ENCODE data around the gene ARSK. TPM values are rescaled to one million over a fixed set of nuclear protein-coding genes. Genes with fewer than 3 reads are reported as not detected.

ARSK gene
- total and polyA plus RNA-seq, 10 of the 15 experiments (the other 5 are each of a cell fraction or from before 2014, with no cell fraction given), result 1.6 to 9.5 (median 5.8) TPM

- H3K4me2 ChIP-seq (ENCODE audit: control insufficient read depth, insufficient read depth), result no peak overlapping the region
- H4K20me1 ChIP-seq (ENCODE audit: control insufficient read depth, insufficient read depth), result no peaks in the 10 kb centered on the region
- FAIRE-seq (no peak), ATAC-seq (no peak), DNase-seq (ENCODE audit: low read depth, low spot score) (no peak)
- H3K27ac ChIP-seq (ENCODE audit: control insufficient read depth, insufficient read depth), result no peak overlapping the region
- no TSS peak for BruUV-seq (replicated peaks)
- no peaks in the 10 kb centered on the region for H3K27me3 ChIP-seq (replicated peaks in 1 of 2; ENCODE audit: control insufficient read depth in 2 of 2, insufficient read depth in 2 of 2, low read length in 1 of 2)
- WGBS (ENCODE audit: insufficient coverage, insufficient replicate concordance, low lambda C conversion rate, missing lambda C conversion rate), result 94% methylated on average over 2 of the region's 2 CpGs
- ChIA-PET RAD21 (ENCODE audit: unreplicated experiment) (interaction anchor here (1.7 kb wide), 1 partner anchor 19 kb away, joined by 4 read pairs; no protein-coding TSS in a partner anchor), POLR2A (no interaction called here), SMC1A (ENCODE audit: uncharacterized antibody, unreplicated experiment) (interaction anchor here (1.2 to 1.9 kb wide), 2 partner anchors 11 kb away, joined by 3 to 4 read pairs; no protein-coding TSS in a partner anchor), CTCF (no interaction called here)
- H3K9me3 ChIP-seq (replicated peaks; ENCODE audit: control insufficient read depth, insufficient read depth, low read length), result no peaks in the 10 kb centered on the region
- H3K4me3 ChIP-seq, result no peak overlapping the region
- intact Hi-C loops (cut with micrococcal nuclease; ENCODE audit: unreplicated experiment), result no loop called here
- no peak for TF ChIP-seq ATF7 (IDR thresholded peaks at IDR 0.05; ENCODE audit: low read depth)
- TF ChIP-seq CBFB (IDR thresholded peaks at IDR 0.05; ENCODE audit: low read depth), result no peak
- TF ChIP-seq PAX8 (IDR thresholded peaks at IDR 0.05), result no peak
- no peak for TF ChIP-seq NR2F1 (conservative IDR thresholded peaks at IDR 0.05)
- TF ChIP-seq SMC3 (IDR thresholded peaks at IDR 0.05; ENCODE audit: borderline replicate concordance, low read length), result no peak
- no peak overlapping the region for H2AFZ ChIP-seq (ENCODE audit: control insufficient read depth, low read depth, low read length)
- H3K36me3 ChIP-seq (ENCODE audit: control insufficient read depth in 2 of 2, insufficient read depth in 2 of 2, low read length in 1 of 2), result peaks cover 3 to 17% of the 10 kb centered on the region in 2 experiments; a peak in 2 of 4 replicates
- H3K79me2 ChIP-seq (ENCODE audit: control insufficient read depth, insufficient read depth, low read length), result no peaks in the 10 kb centered on the region
- H3K4me1 ChIP-seq (ENCODE audit: control insufficient read depth, insufficient read depth, low read length), result no peaks in the 10 kb centered on the region
- in situ Hi-C loops (cut with MboI), result no loop called here
- H3K9ac ChIP-seq (ENCODE audit: control insufficient read depth, insufficient read depth, low read length), result no peak overlapping the region
Observed at GRCh38 chr5:95524423-95524822, 30.5 kb upstream of the ARSK start.

- RAD21 ChIA-PET (ENCODE audit: unreplicated experiment), result no interaction called here
- H3K9ac ChIP-seq (ENCODE audit: control insufficient read depth, insufficient read depth, low read length), result no peak overlapping the region
- peaks cover 3 to 15% of the 10 kb centered on the region in 2 experiments; a peak in 2 of 4 replicates for H3K36me3 ChIP-seq (ENCODE audit: control insufficient read depth in 2 of 2, insufficient read depth in 2 of 2, low read length in 1 of 2)
- H4K20me1 ChIP-seq (ENCODE audit: control insufficient read depth, insufficient read depth), result no peaks in the 10 kb centered on the region
- FAIRE-seq, result no peak
- H3K9me3 ChIP-seq (replicated peaks; ENCODE audit: control insufficient read depth, insufficient read depth, low read length), result no peaks in the 10 kb centered on the region
- no peak for ATAC-seq
- POLR2A ChIA-PET, result no interaction called here
- in situ Hi-C loops (cut with MboI) (no loop called here), intact Hi-C loops (cut with micrococcal nuclease; ENCODE audit: unreplicated experiment) (no loop called here)
- H3K4me2 ChIP-seq (ENCODE audit: control insufficient read depth, insufficient read depth), result no peak overlapping the region
- H3K4me1 ChIP-seq (ENCODE audit: control insufficient read depth, insufficient read depth, low read length), result peaks cover 4% of the 10 kb centered on the region; the same call in 1 of the 2 replicates
- H2AFZ ChIP-seq (ENCODE audit: control insufficient read depth, low read depth, low read length), result no peak overlapping the region
- H3K27ac ChIP-seq (ENCODE audit: control insufficient read depth, insufficient read depth), result no peak overlapping the region
- H3K27me3 ChIP-seq (replicated peaks in 1 of 2; ENCODE audit: control insufficient read depth in 2 of 2, insufficient read depth in 2 of 2, low read length in 1 of 2), result no peaks in the 10 kb centered on the region
- CTCF ChIA-PET, result no interaction called here
- no peak overlapping the region for H3K4me3 ChIP-seq
- no TSS peak for BruUV-seq (replicated peaks)
- DNase-seq (ENCODE audit: low read depth, low spot score), result no peak
- SMC1A ChIA-PET (ENCODE audit: uncharacterized antibody, unreplicated experiment), result no interaction called here
- H3K79me2 ChIP-seq (ENCODE audit: control insufficient read depth, insufficient read depth, low read length), result no peaks in the 10 kb centered on the region
- WGBS (ENCODE audit: insufficient coverage, insufficient replicate concordance, low lambda C conversion rate, missing lambda C conversion rate), result 96% methylated on average over 2 of the region's 2 CpGs
- TF ChIP-seq, protein P1, sequence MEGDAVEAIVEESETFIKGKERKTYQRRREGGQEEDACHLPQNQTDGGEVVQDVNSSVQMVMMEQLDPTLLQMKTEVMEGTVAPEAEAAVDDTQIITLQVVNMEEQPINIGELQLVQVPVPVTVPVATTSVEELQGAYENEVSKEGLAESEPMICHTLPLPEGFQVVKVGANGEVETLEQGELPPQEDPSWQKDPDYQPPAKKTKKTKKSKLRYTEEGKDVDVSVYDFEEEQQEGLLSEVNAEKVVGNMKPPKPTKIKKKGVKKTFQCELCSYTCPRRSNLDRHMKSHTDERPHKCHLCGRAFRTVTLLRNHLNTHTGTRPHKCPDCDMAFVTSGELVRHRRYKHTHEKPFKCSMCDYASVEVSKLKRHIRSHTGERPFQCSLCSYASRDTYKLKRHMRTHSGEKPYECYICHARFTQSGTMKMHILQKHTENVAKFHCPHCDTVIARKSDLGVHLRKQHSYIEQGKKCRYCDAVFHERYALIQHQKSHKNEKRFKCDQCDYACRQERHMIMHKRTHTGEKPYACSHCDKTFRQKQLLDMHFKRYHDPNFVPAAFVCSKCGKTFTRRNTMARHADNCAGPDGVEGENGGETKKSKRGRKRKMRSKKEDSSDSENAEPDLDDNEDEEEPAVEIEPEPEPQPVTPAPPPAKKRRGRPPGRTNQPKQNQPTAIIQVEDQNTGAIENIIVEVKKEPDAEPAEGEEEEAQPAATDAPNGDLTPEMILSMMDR (IDR thresholded peaks at IDR 0.05 in 2 of 3, conservative IDR thresholded peaks at IDR 0.05 in 1 of 3; ENCODE audit: control insufficient read depth in 2 of 3, extremely low read depth in 1 of 3, insufficient read depth in 1 of 3, low read depth in 3 of 3, low read length in 3 of 3), result no peak
- no peak for TF ChIP-seq NRF1 (conservative IDR thresholded peaks at IDR 0.05; ENCODE audit: low read depth, low read length)
- no peak for TF ChIP-seq CHD1 (IDR thresholded peaks at IDR 0.05; ENCODE audit: low read depth, low read length)
- no peak for TF ChIP-seq TCF7 (IDR thresholded peaks at IDR 0.05; ENCODE audit: borderline replicate concordance)
- no peak for TF ChIP-seq USF1 (IDR thresholded peaks at IDR 0.05; ENCODE audit: borderline replicate concordance, extremely low read length, insufficient read depth, low read depth, low read length)
- TF ChIP-seq PKNOX1 (IDR thresholded peaks at IDR 0.05), result no peak
Observed at GRCh38 chr5:95526871-95527270, 28.0 kb upstream of the ARSK start.

Measured in GM12878 (cell line).